ENCODE data around the gene PPARA. TPM values are rescaled to one million over a fixed set of nuclear protein-coding genes. Genes with fewer than 3 reads are reported as not detected.

PPARA gene
- total and polyA plus RNA-seq, 9 of the 15 experiments (the other 6 are each of a cell fraction or from before 2014, with no cell fraction given), result 0.64 to 5.3 (median 3.5) TPM

GRCh38 chr22:46104881-46105493, 45.3 kb upstream of the PPARA start:
- no peak for TF ChIP-seq STAT5A (IDR thresholded peaks at IDR 0.05; ENCODE audit: borderline replicate concordance, low read length)
- no peak for TF ChIP-seq KDM1A (IDR thresholded peaks at IDR 0.05)
- TF ChIP-seq SMAD4 (CRISPR knock-in tag; conservative IDR thresholded peaks at IDR 0.05), result no peak
- TF ChIP-seq USF1 (CRISPR knock-in tag; IDR thresholded peaks at IDR 0.05), result no peak
- no peak for TF ChIP-seq ZNF740 (CRISPR knock-in tag; IDR thresholded peaks at IDR 0.05)
- no peak for TF ChIP-seq ZNF740 (tag; IDR thresholded peaks at IDR 0.05)
- no peak for TF ChIP-seq REST (IDR thresholded peaks at IDR 0.05; ENCODE audit: borderline replicate concordance)
- no peak for TF ChIP-seq REST (CRISPR knock-in tag; IDR thresholded peaks at IDR 0.05; ENCODE audit: low read depth)
- no peak for TF ChIP-seq SMARCC2 (IDR thresholded peaks at IDR 0.05; ENCODE audit: low read depth)
- H3K79me2 ChIP-seq (ENCODE audit: control insufficient read depth, insufficient read depth, low read length), result no peaks in the 10 kb centered on the region
- H3K4me2 ChIP-seq (ENCODE audit: insufficient read depth, low read length), result no peak overlapping the region
- no peak overlapping the region for H2AFZ ChIP-seq (ENCODE audit: low read depth, low read length)
- no peak overlapping the region for H3K4me3 ChIP-seq
- no peaks in the 10 kb centered on the region for H3K9me3 ChIP-seq (replicated peaks; ENCODE audit: control insufficient read depth, insufficient read depth, low read depth, low read length)
- in situ Hi-C loops (cut with MboI), result no loop called here
- CTCF ChIA-PET (ENCODE audit: low intra/inter-chr PET ratio), result no interaction called here
- POLR2A ChIA-PET, result interaction anchor here (0.8 kb wide), 1 partner anchor 44 kb away, joined by 3 read pairs; no protein-coding TSS in a partner anchor
- DNase-seq (ENCODE audit: extremely low read depth in 1 of 4, low spot score in 3 of 4) (no peak), ATAC-seq (no peak), FAIRE-seq (no peak)
- no TSS peak for BruUV-seq (replicated peaks)
- no peaks in the 10 kb centered on the region for H3K27me3 ChIP-seq (ENCODE audit: control insufficient read depth in 2 of 2, insufficient read depth in 2 of 2, low read length in 2 of 2)
- H3K4me1 ChIP-seq (replicated peaks in 1 of 2; ENCODE audit: control insufficient read depth in 2 of 2, insufficient read depth in 2 of 2, low read length in 2 of 2), result peaks cover 0 to 57% of the 10 kb centered on the region in 2 experiments; a peak in 2 of 5 replicates
- H3K9me1 ChIP-seq (ENCODE audit: control insufficient read depth, insufficient read depth, low read length), result no peaks in the 10 kb centered on the region
- no peaks in the 10 kb centered on the region; the same call in 2 of the 3 replicates for H3K36me3 ChIP-seq (ENCODE audit: control insufficient read depth, insufficient read depth, low read length)
- H4K20me1 ChIP-seq (replicated peaks; ENCODE audit: control insufficient read depth, insufficient read depth, low read length), result no peaks in the 10 kb centered on the region
- 69% methylated on average over 14 of the region's 17 CpGs for WGBS (ENCODE audit: insufficient coverage, low coverage, missing lambda C conversion rate)
- intact Hi-C loops (cut with micrococcal nuclease), result no loop called here
- no peak overlapping the region for H3K27ac ChIP-seq (ENCODE audit: extremely low read depth, low read depth, low read length)
- H3K9ac ChIP-seq (ENCODE audit: insufficient read depth in 1 of 2, low read depth in 2 of 2, low read length in 2 of 2), result 0 out of 4 replicates have a peak overlapping the region, but pooled peaks of 1 of the 2 experiments have one; percentile 17

Data from K562 (cell line).